Endodermal cell (in vitro differentiated cells): ENCODE data around the gene LRP1. TPM values are rescaled to one million over a fixed set of nuclear protein-coding genes. Genes with fewer than 3 reads are reported as not detected.

Experiments used
- DNase-seq: peaks from one replicate; pipeline ENCODE4 v3.0.0-alpha.2; 2017
- H3K27ac ChIP-seq: 2 replicates; pipeline ENCODE4 v1.5.1; 2013; ENCODE audit warnings: mild to moderate bottlenecking, low read depth, low read length, moderate library complexity
- H3K27me3 ChIP-seq: 2 replicates; pipeline ENCODE4 v1.6.1; 2013; ENCODE audit warnings: mild to moderate bottlenecking, low read length, moderate library complexity; ENCODE audit not compliant: insufficient read depth, control insufficient read depth, poor library complexity, severe bottlenecking
- H3K36me3 ChIP-seq: 2 replicates; pipeline ENCODE4 v1.7.0; 2013; ENCODE audit warnings: mild to moderate bottlenecking, low read length, moderate library complexity; ENCODE audit not compliant: control insufficient read depth, insufficient read depth
- H3K4me1 ChIP-seq: one replicate; pipeline ENCODE4 v1.7.0; 2013; ENCODE audit warnings: low read length; ENCODE audit not compliant: control insufficient read depth, insufficient read depth
- H3K4me3 ChIP-seq: 2 replicates; pipeline ENCODE4 v1.5.1; 2013; ENCODE audit warnings: mild to moderate bottlenecking, low read length, moderate library complexity
- H3K9ac ChIP-seq: 2 replicates; pipeline ENCODE4 v1.6.1; 2013; ENCODE audit warnings: mild to moderate bottlenecking, low read length, moderate library complexity; ENCODE audit not compliant: poor library complexity, severe bottlenecking; ENCODE audit errors: extremely low read depth
- H3K9me3 ChIP-seq: 2 replicates; pipeline ENCODE4 v1.6.1; 2013; ENCODE audit warnings: mild to moderate bottlenecking, low read length, moderate library complexity; ENCODE audit not compliant: control insufficient read depth
- H3K27ac Mint-ChIP-seq: 2 replicates; pipeline ENCODE4 v1.8.0; 2020; ENCODE audit warnings: mixed read lengths
- H3K27me3 Mint-ChIP-seq: 2 replicates; pipeline ENCODE4 v1.8.0; 2021; ENCODE audit warnings: mild to moderate bottlenecking, mixed read lengths; ENCODE audit not compliant: insufficient read depth
- H3K36me3 Mint-ChIP-seq: 2 replicates; pipeline ENCODE4 v1.8.0; 2020; ENCODE audit warnings: low read depth, mixed read lengths
- H3K4me1 Mint-ChIP-seq: 2 replicates; pipeline ENCODE4 v1.8.0; 2020; ENCODE audit warnings: mixed read lengths
- H3K4me3 Mint-ChIP-seq: 2 replicates; pipeline ENCODE4 v1.8.0; 2020; ENCODE audit warnings: mild to moderate bottlenecking, moderate library complexity, mixed read lengths
- H3K9me3 Mint-ChIP-seq: 2 replicates; pipeline ENCODE4 v1.8.0; 2020; ENCODE audit warnings: mild to moderate bottlenecking, mixed read lengths
- CTCF ChIP-seq: fragments of 200-600 bp; sonication (generic); conservative IDR thresholded peaks from 2 replicates; pipeline ENCODE4 v1.5.0; 2021; ENCODE audit warnings: antibody characterized with exemption, mild to moderate bottlenecking
- WGBS, 2 experiments: methylation state at CpG; one replicate each; pipeline versions ENCODE4 v1.1.5 to v1.1.7; 2013; ENCODE audit warnings: missing lambda C conversion rate in 2 of 2, mixed read lengths in 1 of 2; ENCODE audit not compliant: insufficient coverage in 1 of 2, insufficient read length in 1 of 2; 5-methylcytosine and 5-hydroxymethylcytosine counted together
- total RNA-seq, 2 donors: library from RNA; stranded (reverse); fragmentation: NEBNext Ultra II Directional in 1 of 2; extraction: Animal tissue kit (Norgen Biotek cat#: 25700) in 1 of 2; gene quantifications; 2 replicates in 1 of 2; 3 replicates in 1 of 2; pipeline ENCODE4 v1.2.1, GENCODE V29; 2021

LRP1 gene
- total RNA-seq, 2 donors from 2014 or later: 74.5 to 87.7 TPM

DNA sequence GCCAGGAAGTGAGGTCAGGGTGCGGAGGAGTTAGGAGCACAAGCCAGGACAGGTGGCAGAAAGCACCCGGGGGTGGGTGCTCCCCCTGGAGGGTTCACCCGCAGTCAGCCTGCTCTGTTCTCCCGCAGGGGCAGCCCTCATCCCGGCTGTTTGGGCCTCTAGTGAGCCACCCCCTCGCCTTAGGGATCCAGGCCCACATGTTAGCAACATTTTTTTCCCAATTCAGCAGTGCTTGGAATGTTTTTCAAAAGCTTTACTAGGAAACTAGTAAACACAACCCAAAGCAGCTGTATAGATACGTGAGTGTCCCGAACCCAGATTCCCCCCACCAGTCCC, 59.8 kb downstream of the LRP1 start:
- no peaks in the 10 kb centered on the region for H3K9me3 Mint-ChIP-seq
- 93 to 94% methylated on average over 3 to 8 of the region's 8 CpGs for WGBS, 2 experiments
- no peak for TF ChIP-seq CTCF
- H3K4me1 Mint-ChIP-seq: no peaks in the 10 kb centered on the region
- no peak overlapping the region for H3K27ac ChIP-seq
- no peak overlapping the region for H3K9ac ChIP-seq
- H3K27ac Mint-ChIP-seq: no peak overlapping the region
- no peak overlapping the region for H3K4me3 ChIP-seq
- peaks cover 71% of the 10 kb centered on the region for H3K36me3 Mint-ChIP-seq
- no peaks in the 10 kb centered on the region for H3K27me3 ChIP-seq
- DNase-seq: no peak
- no peaks in the 10 kb centered on the region for H3K9me3 ChIP-seq
- peaks cover 58% of the 10 kb centered on the region for H3K36me3 ChIP-seq
- no peaks in the 10 kb centered on the region for H3K4me1 ChIP-seq
- no peak overlapping the region for H3K4me3 Mint-ChIP-seq
- H3K27me3 Mint-ChIP-seq: no peaks in the 10 kb centered on the region

DNA sequence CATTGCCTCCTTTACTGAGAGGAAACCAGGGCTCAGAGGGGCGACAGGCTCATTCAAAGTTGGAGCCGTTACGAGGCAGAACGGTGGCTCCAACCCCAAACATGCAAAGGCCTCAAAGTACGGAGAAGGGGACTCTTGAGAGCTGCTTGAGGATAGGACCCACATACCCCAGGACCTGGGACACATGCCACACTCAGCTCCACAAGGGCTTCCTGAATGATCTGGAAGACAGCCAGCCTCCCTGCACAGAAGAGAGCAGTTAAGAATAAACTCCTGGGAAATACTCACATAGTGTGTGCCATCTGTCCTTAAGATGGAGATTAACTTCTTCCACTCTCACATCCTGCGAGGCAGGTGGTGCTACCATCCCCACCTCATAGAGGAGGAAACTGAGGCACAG, 61.8 kb downstream of the LRP1 start:
- no peaks in the 10 kb centered on the region for H3K4me1 Mint-ChIP-seq
- DNase-seq: no peak
- no peaks in the 10 kb centered on the region for H3K27me3 Mint-ChIP-seq
- no peaks in the 10 kb centered on the region for H3K9me3 Mint-ChIP-seq
- no peaks in the 10 kb centered on the region for H3K27me3 ChIP-seq
- no peak for TF ChIP-seq CTCF
- H3K4me3 ChIP-seq: no peak overlapping the region
- no peaks in the 10 kb centered on the region for H3K9me3 ChIP-seq
- 90 to 93% methylated on average over 4 to 6 of the region's 6 CpGs for WGBS, 2 experiments
- peaks cover 47% of the 10 kb centered on the region for H3K36me3 ChIP-seq
- H3K27ac ChIP-seq: no peak overlapping the region
- no peaks in the 10 kb centered on the region for H3K4me1 ChIP-seq
- H3K27ac Mint-ChIP-seq: no peak overlapping the region
- no peak overlapping the region for H3K9ac ChIP-seq
- H3K36me3 Mint-ChIP-seq: peaks cover 70% of the 10 kb centered on the region
- H3K4me3 Mint-ChIP-seq: no peak overlapping the region

DNA sequence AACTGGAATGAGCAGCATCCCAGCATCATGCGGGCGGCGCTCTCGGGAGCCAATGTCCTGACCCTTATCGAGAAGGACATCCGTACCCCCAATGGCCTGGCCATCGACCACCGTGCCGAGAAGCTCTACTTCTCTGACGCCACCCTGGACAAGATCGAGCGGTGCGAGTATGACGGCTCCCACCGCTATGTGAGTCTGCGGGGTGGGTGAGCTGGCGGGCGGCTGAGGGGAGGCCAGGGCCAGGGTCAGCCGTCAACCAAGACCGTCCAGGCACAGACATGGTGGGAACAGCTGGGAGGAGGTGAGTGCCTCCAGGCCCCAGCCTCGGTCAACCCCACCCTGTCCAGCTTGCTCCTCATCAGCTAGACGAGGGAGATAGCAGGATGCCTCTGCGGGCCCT, 62.5 kb downstream of the LRP1 start:
- no peaks in the 10 kb centered on the region for H3K27me3 Mint-ChIP-seq
- H3K9me3 ChIP-seq: no peaks in the 10 kb centered on the region
- 98% methylated on average over 13 to 23 of the region's 23 CpGs for WGBS, 2 experiments
- no peak for DNase-seq
- peaks cover 47% of the 10 kb centered on the region for H3K36me3 ChIP-seq
- H3K4me3 ChIP-seq: no peak overlapping the region
- peaks cover 67% of the 10 kb centered on the region for H3K36me3 Mint-ChIP-seq
- no peaks in the 10 kb centered on the region for H3K4me1 Mint-ChIP-seq
- H3K4me1 ChIP-seq: no peaks in the 10 kb centered on the region
- TF ChIP-seq CTCF: no peak
- H3K9ac ChIP-seq: no peak overlapping the region
- no peak overlapping the region for H3K4me3 Mint-ChIP-seq
- no peak overlapping the region for H3K27ac Mint-ChIP-seq
- no peaks in the 10 kb centered on the region for H3K9me3 Mint-ChIP-seq
- H3K27me3 ChIP-seq: no peaks in the 10 kb centered on the region
- no peak overlapping the region for H3K27ac ChIP-seq
